ENCODE results near the gene SLC29A4. TPM values are rescaled to one million over a fixed set of nuclear protein-coding genes. Genes with fewer than 3 reads are reported as not detected.

The SLC29A4 gene
- polyA plus RNA-seq, 3 donors from 2014 or later, result 0.51 to 0.99 TPM; not detected in 1

- no peak overlapping the region for H3K4me3 Mint-ChIP-seq
- peaks cover 35 to 48% of the 10 kb centered on the region in 2 donors for H3K4me1 Mint-ChIP-seq
- peaks cover 5 to 17% (median 11%) of the 10 kb centered on the region in 3 donors for H3K36me3 Mint-ChIP-seq
- H3K27ac Mint-ChIP-seq, result peak overlapping the region in 3 of 6 donors; percentile 29 to 79 (median 78)
- H3K9me3 Mint-ChIP-seq, result no peaks in the 10 kb centered on the region
- H3K27me3 Mint-ChIP-seq (ENCODE audit: low read depth in 3 of 3), result peaks cover 0 to 7% (median 2%) of the 10 kb centered on the region in 3 donors
- no peak for DNase-seq
These were observed 68.0 kb downstream of the SLC29A4 start for GRCh38 chr7:5350600-5351385.

- H3K36me3 Mint-ChIP-seq, result peaks cover 9 to 22% (median 16%) of the 10 kb centered on the region in 3 donors
- DNase-seq, result no peak
- peak overlapping the region in 2 of 6 donors; percentile 28 to 51 for H3K27ac Mint-ChIP-seq
- H3K4me1 Mint-ChIP-seq, result peaks cover 38 to 53% of the 10 kb centered on the region in 2 donors
- H3K27me3 Mint-ChIP-seq (ENCODE audit: low read depth in 3 of 3), result peaks cover 2 to 7% (median 3%) of the 10 kb centered on the region in 3 donors
- H3K9me3 Mint-ChIP-seq, result no peaks in the 10 kb centered on the region
- peak overlapping the region in 1 of 5 donors; percentile 30 for H3K4me3 Mint-ChIP-seq
These were observed 68.9 kb downstream of the SLC29A4 start for GRCh38 chr7:5351507-5352265.

- Mint-ChIP-seq H3K36me3 (peaks cover 12 to 30% (median 16%) of the 10 kb centered on the region in 3 donors), H3K4me1 (peaks cover 40 to 53% of the 10 kb centered on the region in 2 donors), H3K27me3 (ENCODE audit: low read depth in 3 of 3) (peaks cover 2 to 7% (median 3%) of the 10 kb centered on the region in 3 donors), H3K27ac (peak overlapping the region in 5 of 6 donors; percentile 16 to 66 (median 30)), H3K9me3 (no peaks in the 10 kb centered on the region), H3K4me3 (no peak overlapping the region)
- DNase-seq, result no peak
These were observed 69.8 kb downstream of the SLC29A4 start for GRCh38 chr7:5352440-5353010.

GRCh38 chr7:5354460-5355232, 71.9 kb downstream of the SLC29A4 start:
- peaks cover 2 to 12% (median 3%) of the 10 kb centered on the region in 3 donors for H3K27me3 Mint-ChIP-seq (ENCODE audit: low read depth in 3 of 3)
- DNase-seq, result peak; percentile 62 to 74 (median 74)
- no peaks in the 10 kb centered on the region for H3K9me3 Mint-ChIP-seq

More at GRCh38 chr7:5354460-5355232, 71.9 kb downstream of the SLC29A4 start:
- peak overlapping the region; percentile 66 to 77 (median 72) for H3K4me3 Mint-ChIP-seq
- H3K4me1 Mint-ChIP-seq, result peaks cover 55 to 72% of the 10 kb centered on the region in 2 donors
- peak overlapping the region; percentile 82 to 95 (median 92) for H3K27ac Mint-ChIP-seq
- peaks cover 12 to 48% (median 23%) of the 10 kb centered on the region in 3 donors for H3K36me3 Mint-ChIP-seq

Other genes with a start within 250 kb of the SLC29A4 start
- gene RBAK, start 237.1 kb upstream of the SLC29A4 start, polyA plus RNA-seq, result 1 to 10 TPM in 2 of 3 donors, under 1 TPM in 1; 0.46 to 4.1 (median 1.8) TPM
- gene WIPI2, start 92.7 kb upstream of the SLC29A4 start, polyA plus RNA-seq, result 10 to 100 TPM; 69.7 to 99.5 (median 92.1) TPM
- 1 to 10 TPM in 2 of 3 donors, under 1 TPM in 1; 0.42 to 4.1 (median 1.0) TPM for gene TNRC18, start 140.9 kb downstream of the SLC29A4 start, polyA plus RNA-seq
- 1 to 10 TPM in 1 of 3 donors, under 1 TPM in 1, not detected in 1; 0.18 to 2.3 TPM for gene FBXL18, start 230.9 kb downstream of the SLC29A4 start, polyA plus RNA-seq
- gene ACTB, start 247.7 kb downstream of the SLC29A4 start, polyA plus RNA-seq, result over 10,000 TPM; 14,703 to 30,361 (median 21,806) TPM